Left lung (tissue), 10 donors: ENCODE measurements around the gene PDZD11. TPM values are rescaled to one million over a fixed set of nuclear protein-coding genes. Genes with fewer than 3 reads are reported as not detected.
"Not testable (repeated sequence)": the region's sequence is repeated elsewhere in the genome, so short reads cannot be mapped to it uniquely, and the experiment has no call there.

Source experiments
- ATAC-seq: fragments of 200-7000 bp; cut with Tn5 transposase; one replicate; pipeline ENCODE4 v1.9.1; 2020; ENCODE audit warnings: moderate library complexity
- DNase-seq, 4 donors: peaks; one replicate each; pipeline ENCODE4 v3.0.0-alpha.2; 2013 to 2020
- H3K27ac ChIP-seq, 2 donors: fragments of 200-600 bp; sonication (generic) in 1 of 2; one replicate each; pipeline versions ENCODE4 v1.5.0 to v1.8.0; 2020 to 2021
- H3K27me3 ChIP-seq, 2 donors: fragments of 200-600 bp; sonication (generic) in 1 of 2; one replicate each; pipeline versions ENCODE4 v1.5.0 to v1.8.0; 2020 to 2021
- H3K36me3 ChIP-seq, 2 donors: fragments of 200-600 bp; sonication (generic) in 1 of 2; one replicate each; pipeline versions ENCODE4 v1.5.0 to v1.8.0; 2020 to 2021
- H3K4me1 ChIP-seq, 2 donors: fragments of 200-600 bp; one replicate each; pipeline ENCODE4 v1.8.0; 2021
- H3K4me3 ChIP-seq, 2 donors: fragments of 200-600 bp; sonication (generic) in 1 of 2; one replicate each; pipeline versions ENCODE4 v1.5.0 to v1.8.0; 2020 to 2021; ENCODE audit warnings: mild to moderate bottlenecking in 1 of 2
- H3K9me3 ChIP-seq, 2 donors: fragments of 200-600 bp; sonication (generic) in 1 of 2; one replicate each; pipeline versions ENCODE4 v1.5.0 to v1.8.0; 2020 to 2021
- intact Hi-C, 2 donors: fragments of 100-400 bp; cut with DNase I; formaldehyde crosslinking; loops; one replicate each; pipeline versions ENCODE4 v1.11.2 to v1.14.2; 2022
- polyA plus RNA-seq, 6 donors: library from polyadenylated mRNA; unstranded; fragments of 120-200 nt; gene quantifications; one replicate each; pipeline ENCODE4 v1.2.1, GENCODE V29; 2013; ENCODE audit not compliant: insufficient read length in 6 of 6
- total RNA-seq, 2 donors: library from RNA; stranded (reverse); fragmentation: NEBNext Ultra II Directional; extraction: Animal tissue kit (Norgen Biotek cat#: 25700); gene quantifications; one replicate each; pipeline ENCODE4 v1.2.1, GENCODE V29; 2021
- TF ChIP-seq, protein P1 (sequence below), 2 donors: fragments of 200-600 bp; sonication (generic) in 1 of 2; IDR thresholded peaks; one replicate each; pipeline versions ENCODE4 v1.5.0 to v1.8.0; 2021; ENCODE audit warnings: antibody characterized with exemption in 2 of 2
- donor health status: DM: no; HTN: yes; CAD: no.
- donor health status: DM: no; HTN: no; CAD: no.

Gene PDZD11
- total and polyA plus RNA-seq, 8 donors: 29.9 to 60.9 (median 53.6) TPM

DNA sequence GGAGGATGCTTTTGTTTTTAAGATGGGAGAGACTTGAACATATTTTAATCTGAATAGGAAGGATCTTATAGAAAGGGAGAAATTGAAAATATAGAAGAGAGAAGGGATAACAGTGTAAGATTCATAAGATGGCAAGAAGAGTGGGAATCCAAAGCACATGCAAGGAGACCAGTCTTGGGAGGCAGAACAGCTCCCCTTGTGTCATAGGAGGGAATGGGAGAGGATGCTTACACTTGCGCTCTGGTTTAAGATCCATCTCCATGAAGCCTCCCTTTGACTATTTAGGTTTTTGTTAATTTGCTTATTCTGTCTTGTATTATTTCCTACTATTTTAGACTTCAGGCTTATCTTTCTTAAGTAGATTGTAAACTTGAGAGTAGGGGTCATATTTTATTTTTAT lies 42.9 kb upstream of the PDZD11 start:
- Histone ChIP-seq H3K27ac (no peak overlapping the region), H3K4me3 (no peak overlapping the region), H3K36me3 (no peaks in the 10 kb centered on the region), H3K27me3 (no peaks in the 10 kb centered on the region), H3K9me3 (no peaks in the 10 kb centered on the region), H3K4me1 (no peaks in the 10 kb centered on the region)
- intact Hi-C loops: no loop called here
- ATAC-seq (no peak), DNase-seq (no peak)
- TF ChIP-seq, protein P1, sequence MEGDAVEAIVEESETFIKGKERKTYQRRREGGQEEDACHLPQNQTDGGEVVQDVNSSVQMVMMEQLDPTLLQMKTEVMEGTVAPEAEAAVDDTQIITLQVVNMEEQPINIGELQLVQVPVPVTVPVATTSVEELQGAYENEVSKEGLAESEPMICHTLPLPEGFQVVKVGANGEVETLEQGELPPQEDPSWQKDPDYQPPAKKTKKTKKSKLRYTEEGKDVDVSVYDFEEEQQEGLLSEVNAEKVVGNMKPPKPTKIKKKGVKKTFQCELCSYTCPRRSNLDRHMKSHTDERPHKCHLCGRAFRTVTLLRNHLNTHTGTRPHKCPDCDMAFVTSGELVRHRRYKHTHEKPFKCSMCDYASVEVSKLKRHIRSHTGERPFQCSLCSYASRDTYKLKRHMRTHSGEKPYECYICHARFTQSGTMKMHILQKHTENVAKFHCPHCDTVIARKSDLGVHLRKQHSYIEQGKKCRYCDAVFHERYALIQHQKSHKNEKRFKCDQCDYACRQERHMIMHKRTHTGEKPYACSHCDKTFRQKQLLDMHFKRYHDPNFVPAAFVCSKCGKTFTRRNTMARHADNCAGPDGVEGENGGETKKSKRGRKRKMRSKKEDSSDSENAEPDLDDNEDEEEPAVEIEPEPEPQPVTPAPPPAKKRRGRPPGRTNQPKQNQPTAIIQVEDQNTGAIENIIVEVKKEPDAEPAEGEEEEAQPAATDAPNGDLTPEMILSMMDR (IDR thresholded peaks at IDR 0.05): no peak

DNA sequence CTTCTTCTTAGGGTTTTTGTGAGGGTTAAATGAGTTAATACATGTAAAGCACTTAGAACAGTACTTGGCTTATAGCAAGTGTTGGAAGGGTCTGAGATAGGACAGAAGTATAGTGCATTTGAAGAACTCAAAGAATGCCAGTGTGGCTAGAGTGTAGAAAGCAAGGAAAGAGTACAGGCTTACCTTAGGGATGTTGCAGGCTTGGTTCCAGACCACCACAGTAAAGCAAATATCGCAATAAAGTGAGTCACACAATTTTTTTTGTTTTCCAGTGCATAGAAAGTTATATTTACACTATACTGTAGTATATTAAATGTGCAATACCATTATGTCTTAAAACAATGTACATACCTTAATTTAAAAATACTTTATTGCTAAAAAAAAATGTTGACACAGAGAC lies 41.4 kb upstream of the PDZD11 start:
- ATAC-seq: no peak
- Histone ChIP-seq H3K4me1 (no peaks in the 10 kb centered on the region), H3K4me3 (no peak overlapping the region), H3K36me3 (no peaks in the 10 kb centered on the region), H3K9me3 (no peaks in the 10 kb centered on the region), H3K27ac (no peak overlapping the region), H3K27me3 (no peaks in the 10 kb centered on the region)
- intact Hi-C loops: no loop called here
- DNase-seq: no peak
- TF ChIP-seq, protein P1 (IDR thresholded peaks at IDR 0.05): no peak

DNA sequence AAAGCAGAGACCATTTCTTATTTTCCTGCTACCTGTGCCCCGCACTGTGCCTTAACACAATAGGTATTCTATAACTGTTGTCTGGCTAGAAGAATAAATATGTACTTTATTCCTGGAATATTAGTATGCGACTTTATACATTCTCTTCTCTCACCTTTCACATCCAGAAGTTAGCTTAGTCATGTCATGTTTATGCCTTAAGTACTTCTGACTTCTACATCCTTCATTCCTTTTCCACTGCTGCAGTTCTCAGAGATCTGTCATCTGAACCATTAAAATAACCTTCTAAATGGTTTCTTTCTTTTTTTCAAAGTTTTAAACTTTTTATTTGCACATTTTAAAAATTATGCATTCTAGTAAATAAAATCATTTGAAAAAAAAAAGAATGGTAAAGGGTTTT lies 34.6 kb upstream of the PDZD11 start:
- DNase-seq (no peak), ATAC-seq (no peak)
- no peaks in the 10 kb centered on the region for H3K9me3 ChIP-seq
- no peaks in the 10 kb centered on the region for H3K36me3 ChIP-seq
- H3K27me3 ChIP-seq: no peaks in the 10 kb centered on the region
- H3K4me3 ChIP-seq: no peak overlapping the region
- intact Hi-C loops: no loop called here
- no peaks in the 10 kb centered on the region for H3K4me1 ChIP-seq
- TF ChIP-seq, protein P1 (IDR thresholded peaks at IDR 0.05): no peak
- no peak overlapping the region for H3K27ac ChIP-seq

DNA sequence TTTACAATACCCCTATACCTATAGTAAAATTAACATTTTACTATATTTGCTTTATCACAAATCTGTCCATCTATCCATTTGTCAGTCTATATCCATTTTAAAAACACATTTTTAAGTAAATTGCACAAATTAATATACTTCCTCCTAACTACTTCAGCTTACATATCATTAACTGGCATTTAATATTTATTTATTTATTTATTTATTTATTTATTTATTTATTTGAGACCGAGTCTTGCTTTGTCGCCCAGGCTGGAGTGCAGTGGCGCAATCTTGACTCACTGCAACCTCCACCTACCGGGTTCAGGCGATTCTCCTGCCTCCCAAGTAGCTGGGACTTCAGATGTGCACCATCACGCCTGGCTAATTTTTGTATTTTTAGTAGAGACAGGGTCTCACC lies 33.9 kb upstream of the PDZD11 start:
- H3K4me3 ChIP-seq, ATAC-seq, H3K27ac ChIP-seq, H3K9me3 ChIP-seq, H3K27me3 ChIP-seq, intact Hi-C loops, H3K36me3 ChIP-seq, H3K4me1 ChIP-seq, DNase-seq: not testable (repeated sequence)

DNA sequence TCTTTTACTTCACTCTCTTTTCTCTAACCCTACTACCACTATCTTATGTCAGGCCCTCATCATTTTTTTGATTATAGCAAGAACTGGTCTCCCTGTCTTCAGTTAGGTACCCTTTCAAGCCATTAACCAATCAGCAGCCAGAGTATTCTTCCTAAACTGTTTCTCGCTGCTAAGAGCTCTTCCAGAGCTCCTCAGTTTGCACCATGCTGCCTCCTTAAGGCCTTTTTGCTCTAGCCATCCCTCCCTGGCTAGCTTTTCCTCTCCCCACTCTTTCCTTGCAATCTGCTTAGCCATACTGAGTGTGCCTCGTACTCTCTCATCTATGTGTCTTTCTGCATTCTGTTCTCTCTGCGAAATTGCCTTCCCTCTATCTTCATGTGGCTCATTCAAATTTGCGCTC lies 33.1 kb upstream of the PDZD11 start:
- no peak overlapping the region for H3K27ac ChIP-seq
- no peak overlapping the region for H3K4me3 ChIP-seq
- H3K9me3 ChIP-seq: no peaks in the 10 kb centered on the region
- TF ChIP-seq, protein P1 (IDR thresholded peaks at IDR 0.05): no peak
- DNase-seq: no peak
- no peaks in the 10 kb centered on the region for H3K4me1 ChIP-seq
- intact Hi-C loops: no loop called here
- ATAC-seq: no peak
- H3K36me3 ChIP-seq: no peaks in the 10 kb centered on the region
- H3K27me3 ChIP-seq: no peaks in the 10 kb centered on the region

DNA sequence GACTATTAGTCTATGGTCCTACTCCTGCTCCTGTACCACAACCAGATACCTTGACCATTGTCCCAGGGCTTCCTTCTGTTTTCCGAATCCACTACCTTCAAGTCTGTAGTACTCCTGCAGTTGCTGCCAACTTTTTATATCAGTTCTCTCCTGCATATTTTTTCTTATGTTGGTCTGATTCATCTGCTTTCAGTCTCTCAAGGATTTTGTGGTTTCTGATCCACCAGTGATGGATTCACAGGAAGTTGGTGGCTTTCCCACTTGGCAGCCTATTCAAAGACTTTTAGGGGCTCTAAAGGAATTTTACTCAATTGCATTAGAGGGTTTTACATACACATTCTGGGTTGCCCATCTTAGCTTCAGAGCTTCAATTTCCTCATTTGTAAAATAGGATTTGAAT lies 23.8 kb upstream of the PDZD11 start:
- no peaks in the 10 kb centered on the region for H3K36me3 ChIP-seq
- no peaks in the 10 kb centered on the region for H3K4me1 ChIP-seq
- no peaks in the 10 kb centered on the region for H3K27me3 ChIP-seq
- H3K27ac ChIP-seq: no peak overlapping the region
- DNase-seq: no peak
- no peak for ATAC-seq
- H3K4me3 ChIP-seq: no peak overlapping the region
- TF ChIP-seq, protein P1 (IDR thresholded peaks at IDR 0.05): no peak
- intact Hi-C loops: no loop called here
- H3K9me3 ChIP-seq: no peaks in the 10 kb centered on the region
